Heart right ventricle (tissue), 16 donors: Measurements from ENCODE around the gene PHOSPHO2. TPM values are rescaled to one million over a fixed set of nuclear protein-coding genes. Genes with fewer than 3 reads are reported as not detected.

ENCODE experiments used
- ATAC-seq, 8 donors: fragments of 200-7000 bp; cut with Tn5 transposase; one replicate each; pipeline ENCODE4 v1.9.1; 2020; ENCODE audit warnings: mild to moderate bottlenecking in 8 of 8, moderate library complexity in 8 of 8, moderate number of reproducible peaks in 1 of 8
- DNase-seq, 2 donors: peaks; one replicate each; pipeline ENCODE4 v3.0.0-alpha.2; 2020
- H3K27ac ChIP-seq, 10 donors: fragments of 200-600 bp; sonication (generic) in 2 of 10; one replicate each; pipeline versions ENCODE4 v1.5.0 to v1.8.0; 2020 to 2022; ENCODE audit warnings: mild to moderate bottlenecking in 3 of 10
- H3K27me3 ChIP-seq, 7 donors: fragments of 200-600 bp; one replicate each; pipeline ENCODE4 v1.8.0; 2021 to 2022; ENCODE audit warnings: mild to moderate bottlenecking in 2 of 7
- H3K36me3 ChIP-seq, 9 donors: fragments of 200-600 bp; sonication (generic) in 1 of 9; one replicate each; pipeline versions ENCODE4 v1.5.0 to v1.8.0; 2020 to 2022; ENCODE audit warnings: mild to moderate bottlenecking in 2 of 9
- H3K4me1 ChIP-seq, 9 donors: fragments of 200-600 bp; sonication (generic) in 1 of 9; one replicate each; pipeline versions ENCODE4 v1.5.0 to v1.8.0; 2020 to 2022; ENCODE audit warnings: mild to moderate bottlenecking in 4 of 9
- H3K4me3 ChIP-seq, 10 donors: fragments of 200-600 bp; sonication (generic) in 2 of 10; one replicate each; pipeline versions ENCODE4 v1.5.0 to v1.8.0; 2020 to 2022; ENCODE audit warnings: mild to moderate bottlenecking in 7 of 10, moderate library complexity in 2 of 10
- H3K9me3 ChIP-seq, 11 donors: fragments of 200-600 bp in 10 of 11; sonication (generic) in 2 of 11; one replicate each; pipeline versions ENCODE4 v1.5.0 to v1.8.0; 2013 to 2022; ENCODE audit warnings: mild to moderate bottlenecking in 2 of 11, control low read depth in 1 of 11, moderate library complexity in 1 of 11
- WGBS, 2 donors: extraction: QIAGEN DNeasy Blood & Tissue Kit; methylation state at CpG; one replicate each; pipeline ENCODE4 v1.1.7; 2013; ENCODE audit warnings: inconsistent platforms in 1 of 2; 5-methylcytosine and 5-hydroxymethylcytosine counted together
- intact Hi-C, 10 donors: fragments of 100-400 bp; cut with DNase I; formaldehyde crosslinking; loops; one replicate each; pipeline versions ENCODE4 v1.11.1 to v1.14.2; 2022
- polyA plus RNA-seq, 2 donors: library from polyadenylated mRNA; stranded (reverse); fragments of 200-250 nt; gene quantifications; one replicate each; pipeline ENCODE4 v1.2.3, GENCODE V29; 2013
- total RNA-seq, 10 donors: library from RNA; stranded (reverse); fragmentation: NEBNext Ultra II Directional in 3 of 10; extraction: Animal tissue kit (Norgen Biotek cat#: 25700) in 3 of 10; gene quantifications; one replicate each; pipeline versions ENCODE4 v1.2.1 to v1.2.4, GENCODE V29; 2021 to 2023
- TF ChIP-seq, protein P1 (sequence below), 9 donors: fragments of 200-600 bp; sonication (generic) in 2 of 9; IDR thresholded peaks; one replicate each; pipeline versions ENCODE4 v1.5.0 to v1.8.0; 2021 to 2022; ENCODE audit warnings: antibody characterized with exemption in 9 of 9, mild to moderate bottlenecking in 5 of 9, moderate library complexity in 1 of 9
- donor health status: Arrhythmogenic right ventricular cardiomyopathy.
- donor health status: ischemic (EF 13 %, LVEDD 7.1; RV severe dilation, severe dysfunction).
- donor health status: healthy with polysubstance abuse.
- donor health status: DM: no; HTN: yes; CAD: no.
- donor health status: DM: no; HTN: no; CAD: no.
- donor health status: ischemic (EF 25% LVEDD 6.9; RV normal size, moderate dysfunction).
- donor health status: ischemic (EF 25% LVEDD 5.7; RV mildly dilated, moderate dysfunction).
- donor health status: healthy.
- donor health status: DM: yes; HTN: yes; CAD: no.
- donor health status: Ischemic cardiomyopathy.
- donor health status: ischemic (EF 35%, LVEDD 5.7; RV mildly dilated, moderate dysfunction).
- donor health status: nonischemic (EF 11% LVEDD 7.7; RV severe dilation, severe dysfunction).
- donor health status: DM: yes; HTN: yes; CAD: no.
- donor health status: PGD.
- donor health status: ischemic (EF 29% LVEDD 5.4; RV normal size, mild dysfunction).
- donor health status: nonischemic (EF 23%, LVEDD 6.1; RV moderate dilation, normal function).

Gene PHOSPHO2
- total and polyA plus RNA-seq, 12 donors: 1.1 to 4.1 (median 2.2) TPM

GRCh38 chr2:169667583-169667982 lies 26.7 kb upstream of the PHOSPHO2 start:
- Histone ChIP-seq H3K36me3 (no peaks in the 10 kb centered on the region), H3K27me3 (no peaks in the 10 kb centered on the region), H3K9me3 (no peaks in the 10 kb centered on the region), H3K4me1 (peaks cover 3 to 12% (median 8%) of the 10 kb centered on the region in 9 donors), H3K27ac (no peak overlapping the region), H3K4me3 (no peak overlapping the region)
- TF ChIP-seq, protein P1, sequence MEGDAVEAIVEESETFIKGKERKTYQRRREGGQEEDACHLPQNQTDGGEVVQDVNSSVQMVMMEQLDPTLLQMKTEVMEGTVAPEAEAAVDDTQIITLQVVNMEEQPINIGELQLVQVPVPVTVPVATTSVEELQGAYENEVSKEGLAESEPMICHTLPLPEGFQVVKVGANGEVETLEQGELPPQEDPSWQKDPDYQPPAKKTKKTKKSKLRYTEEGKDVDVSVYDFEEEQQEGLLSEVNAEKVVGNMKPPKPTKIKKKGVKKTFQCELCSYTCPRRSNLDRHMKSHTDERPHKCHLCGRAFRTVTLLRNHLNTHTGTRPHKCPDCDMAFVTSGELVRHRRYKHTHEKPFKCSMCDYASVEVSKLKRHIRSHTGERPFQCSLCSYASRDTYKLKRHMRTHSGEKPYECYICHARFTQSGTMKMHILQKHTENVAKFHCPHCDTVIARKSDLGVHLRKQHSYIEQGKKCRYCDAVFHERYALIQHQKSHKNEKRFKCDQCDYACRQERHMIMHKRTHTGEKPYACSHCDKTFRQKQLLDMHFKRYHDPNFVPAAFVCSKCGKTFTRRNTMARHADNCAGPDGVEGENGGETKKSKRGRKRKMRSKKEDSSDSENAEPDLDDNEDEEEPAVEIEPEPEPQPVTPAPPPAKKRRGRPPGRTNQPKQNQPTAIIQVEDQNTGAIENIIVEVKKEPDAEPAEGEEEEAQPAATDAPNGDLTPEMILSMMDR (IDR thresholded peaks at IDR 0.05): no peak
- DNase-seq: no peak
- ATAC-seq: no peak
- WGBS, 2 donors: 29 to 38% methylated on average over 2 of the region's 2 CpGs
- intact Hi-C loops: no loop called here

- WGBS, 2 donors: 72 to 74% methylated on average over 2 of the region's 2 CpGs
- Histone ChIP-seq H3K9me3 (no peaks in the 10 kb centered on the region), H3K4me3 (no peak overlapping the region), H3K27me3 (no peaks in the 10 kb centered on the region), H3K36me3 (no peaks in the 10 kb centered on the region), H3K4me1 (peaks cover under 1 to 5% (median 3%) of the 10 kb centered on the region in 9 donors), H3K27ac (no peak overlapping the region)
- intact Hi-C loops: no loop called here
- TF ChIP-seq, protein P1 (IDR thresholded peaks at IDR 0.05): no peak
- DNase-seq: no peak
- ATAC-seq: no peak
Measured at GRCh38 chr2:169670215-169670651, 24.0 kb upstream of the PHOSPHO2 start.

DNA sequence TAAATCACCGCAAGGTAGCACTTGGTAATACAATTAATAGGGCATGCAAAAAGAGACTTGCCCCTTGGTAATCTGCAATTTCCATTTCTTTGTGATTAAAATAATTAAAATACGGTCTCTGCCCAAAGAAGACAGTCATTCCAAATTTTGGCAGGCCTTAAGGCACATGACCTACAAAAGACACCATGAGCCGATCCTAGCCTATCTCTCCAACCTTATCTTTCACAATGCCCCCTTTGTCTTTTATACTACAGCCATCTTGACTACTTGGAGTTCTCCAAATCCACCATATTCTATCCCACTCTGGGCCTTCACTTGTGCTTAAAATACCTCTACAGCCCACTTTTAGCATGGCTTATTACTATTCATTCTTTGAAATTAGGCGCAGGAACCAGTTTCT lies 23.3 kb upstream of the PHOSPHO2 start:
- H3K4me1 ChIP-seq: no peaks in the 10 kb centered on the region
- ATAC-seq (no peak), DNase-seq (no peak)
- 86 to 87% methylated on average over 4 of the region's 4 CpGs for WGBS, 2 donors
- H3K4me3 ChIP-seq: no peak overlapping the region
- no peaks in the 10 kb centered on the region for H3K9me3 ChIP-seq
- H3K27ac ChIP-seq: no peak overlapping the region
- no peaks in the 10 kb centered on the region for H3K27me3 ChIP-seq
- TF ChIP-seq, protein P1 (IDR thresholded peaks at IDR 0.05): no peak
- intact Hi-C loops: no loop called here
- H3K36me3 ChIP-seq: no peaks in the 10 kb centered on the region

- no peak for ATAC-seq
- Histone ChIP-seq H3K36me3 (no peaks in the 10 kb centered on the region), H3K4me1 (no peaks in the 10 kb centered on the region), H3K4me3 (no peak overlapping the region), H3K27me3 (no peaks in the 10 kb centered on the region), H3K9me3 (no peaks in the 10 kb centered on the region), H3K27ac (no peak overlapping the region)
- no peak for DNase-seq
- TF ChIP-seq, protein P1 (IDR thresholded peaks at IDR 0.05): no peak
- intact Hi-C loops: no loop called here
- 55 to 70% methylated on average over 6 of the region's 6 CpGs for WGBS, 2 donors
Measured at GRCh38 chr2:169672406-169672805, 21.9 kb upstream of the PHOSPHO2 start.
